ENCODE results near the gene ARL15.

GRCh38 chr5:54221135-54221534 is 89.2 kb downstream of the ARL15 start:
- TF ChIP-seq CTCF (IDR thresholded peaks at IDR 0.05) (no peak), POLR2A (IDR thresholded peaks at IDR 0.05) (no peak)
